OCI-LY7 (cell line): ENCODE results near the gene MAN1C1. TPM values are rescaled to one million over a fixed set of nuclear protein-coding genes. Genes with fewer than 3 reads are reported as not detected.

Source experiments
- BruUV-seq: library from RNA; stranded (reverse); fragments of 400-500 nt; replicated peaks from 2 replicates; lab custom pipeline; 2021; lab: Mats Ljungman, UMichigan
- CTCF ChIA-PET: fragments of 300-600 bp; sonication (Branson Sonifier 250); formaldehyde crosslinking; loops from one replicate; lab custom pipeline; 2022; ENCODE audit warnings: antibody characterized with exemption; ENCODE audit not compliant: unreplicated experiment; lab: Charles Lee
- POLR2A ChIA-PET: fragments of 300-600 bp; sonication (Branson Sonifier 250); formaldehyde crosslinking; loops from one replicate; lab custom pipeline; 2022; ENCODE audit warnings: antibody characterized with exemption; lab: Charles Lee
- DNase-seq: peaks from one replicate; pipeline ENCODE4 v3.0.0-alpha.2; 2015; ENCODE audit warnings: low spot score
- H2AFZ ChIP-seq: fragments of 200-600 bp; sonication (generic), shearing (Covaris generic); 2 replicates; pipeline ENCODE4 v1.6.1; 2014; ENCODE audit warnings: mild to moderate bottlenecking, antibody characterized with exemption, low read length, moderate library complexity
- H3K27ac ChIP-seq: fragments of 200-600 bp; sonication (generic); 2 replicates; pipeline ENCODE4 v1.5.1; 2014; ENCODE audit warnings: mixed run types, low read depth, mild to moderate bottlenecking, moderate library complexity, low read length, inconsistent platforms; ENCODE audit not compliant: poor library complexity, severe bottlenecking
- H3K36me3 ChIP-seq: fragments of 200-600 bp; sonication (generic); 2 replicates; pipeline ENCODE4 v1.6.1; 2014; ENCODE audit warnings: mild to moderate bottlenecking, antibody characterized with exemption, low read length, moderate library complexity, mixed read lengths; ENCODE audit not compliant: insufficient read depth
- H3K4me1 ChIP-seq: fragments of 200-600 bp; sonication (generic); 2 replicates; pipeline ENCODE4 v1.5.1; 2014; ENCODE audit warnings: mild to moderate bottlenecking, low read length; ENCODE audit not compliant: insufficient read depth, poor library complexity, severe bottlenecking
- H3K4me2 ChIP-seq: fragments of 200-600 bp; sonication (generic); 2 replicates; pipeline ENCODE4 v1.6.1; 2014; ENCODE audit warnings: mild to moderate bottlenecking, low read length
- H3K4me3 ChIP-seq: fragments of 200-600 bp; sonication (generic); 2 replicates; pipeline ENCODE4 v1.5.1; 2014; ENCODE audit warnings: mild to moderate bottlenecking, low read depth, low read length; ENCODE audit not compliant: poor library complexity, severe bottlenecking
- H3K79me2 ChIP-seq: fragments of 200-600 bp; sonication (generic); 2 replicates; pipeline ENCODE4 v1.6.1; 2016; ENCODE audit warnings: low read depth, mild to moderate bottlenecking, low read length, moderate library complexity, mixed read lengths; ENCODE audit not compliant: insufficient read depth
- H3K9me2 ChIP-seq: fragments of 200-600 bp; sonication (generic); 2 replicates; pipeline ENCODE4 v1.6.1; 2016; ENCODE audit warnings: mild to moderate bottlenecking, low read length, mixed read lengths; ENCODE audit not compliant: insufficient read depth
- H3K9me3 ChIP-seq: fragments of 200-600 bp; sonication (generic); 2 replicates; pipeline ENCODE4 v1.6.1; 2014; ENCODE audit warnings: mild to moderate bottlenecking, mixed run types, low read length, mixed read lengths
- H4K20me1 ChIP-seq: fragments of 200-600 bp; sonication (generic); 2 replicates; pipeline ENCODE4 v1.6.1; 2014; ENCODE audit warnings: mild to moderate bottlenecking, antibody characterized with exemption, low read length, moderate library complexity, mixed read lengths; ENCODE audit not compliant: insufficient read depth
- CTCF ChIP-seq: fragments of 200-600 bp; sonication (generic); conservative IDR thresholded peaks from 2 replicates; pipeline ENCODE4 v1.5.1; 2014; ENCODE audit warnings: mild to moderate bottlenecking, antibody characterized with exemption, low read length, moderate library complexity, mixed read lengths
- EZH2phosphoT487 ChIP-seq: fragments of 200-600 bp; sonication (generic); IDR thresholded peaks from 2 replicates; pipeline ENCODE4 v1.6.1; 2018; ENCODE audit warnings: low read depth, borderline replicate concordance, mild to moderate bottlenecking, mixed run types, antibody characterized with exemption, low read length, moderate library complexity, mixed read lengths
- intact Hi-C: fragments of 100-400 bp; cut with micrococcal nuclease; formaldehyde crosslinking; loops from one replicate; pipeline ENCODE4 v1.10.0; 2022; ENCODE audit not compliant: unreplicated experiment
- total RNA-seq, 2 experiments: library from RNA; depleted of rRNA in 1 of 2; stranded (reverse); fragments of >200 nt in 1 of 2; shearing (Covaris generic) in 1 of 2; gene quantifications; 2 replicates each; pipeline ENCODE4 v1.2.3, GENCODE V29; 2014 to 2022

MAN1C1 gene
- total RNA-seq, 2 experiments from 2014 or later, result 3.0 to 4.9 TPM

- Histone ChIP-seq H3K36me3 (no peaks in the 10 kb centered on the region), H3K27ac (no peak overlapping the region), H3K4me2 (no peak overlapping the region), H3K9me3 (no peaks in the 10 kb centered on the region), H3K79me2 (no peaks in the 10 kb centered on the region), H3K9me2 (no peaks in the 10 kb centered on the region), H4K20me1 (no peaks in the 10 kb centered on the region), H2AFZ (no peak overlapping the region), H3K4me3 (no peak overlapping the region), H3K4me1 (peaks cover 25% of the 10 kb centered on the region)
- ChIA-PET POLR2A (no interaction called here), CTCF (no interaction called here)
- no peak for DNase-seq
- BruUV-seq, result no TSS peak
- TF ChIP-seq CTCF (no peak), EZH2phosphoT487 (no peak)
- intact Hi-C loops, result no loop called here
Observed at GRCh38 chr1:25654109-25654660, 37.6 kb downstream of the MAN1C1 start.

GRCh38 chr1:25657121-25657882 is 40.7 kb downstream of the MAN1C1 start:
- peaks cover 46% of the 10 kb centered on the region for H3K4me1 ChIP-seq
- no peaks in the 10 kb centered on the region for H3K79me2 ChIP-seq
- H3K36me3 ChIP-seq, result no peaks in the 10 kb centered on the region
- DNase-seq, result peak; percentile 62
- ChIA-PET CTCF (no interaction called here), POLR2A (interaction anchor here (0.6 to 0.8 kb wide), 2 partner anchors 57 to 269 kb away, joined by 3 to 4 read pairs; no protein-coding TSS in a partner anchor)
- peak overlapping the region; percentile 11; the same call in 1 of the 2 replicates for H3K4me2 ChIP-seq
- no peaks in the 10 kb centered on the region for H3K9me3 ChIP-seq
- H4K20me1 ChIP-seq, result no peaks in the 10 kb centered on the region
- no peak overlapping the region for H3K27ac ChIP-seq
- H3K4me3 ChIP-seq, result no peak overlapping the region
- TF ChIP-seq CTCF (no peak), EZH2phosphoT487 (no peak)
- H2AFZ ChIP-seq, result no peak overlapping the region
- H3K9me2 ChIP-seq, result no peaks in the 10 kb centered on the region
- no TSS peak for BruUV-seq
- intact Hi-C loops, result no loop called here
